Lower leg skin (tissue), 4 donors: ENCODE data around the gene SLAIN2. TPM values are rescaled to one million over a fixed set of nuclear protein-coding genes. Genes with fewer than 3 reads are reported as not detected.

ENCODE experiments used
- DNase-seq, 2 donors: peaks; one replicate each; pipeline ENCODE4 v3.0.0-alpha.2; 2019; ENCODE audit warnings: low spot score in 2 of 2
- H3K4me3 ChIP-seq: fragments of 200-600 bp; sonication (generic); 2 replicates; pipeline ENCODE4 v1.5.1; 2017; ENCODE audit warnings: mild to moderate bottlenecking, low read depth; ENCODE audit not compliant: poor library complexity, severe bottlenecking
- CTCF ChIP-seq, 3 donors: fragments of 450-650 bp; IDR thresholded peaks; one replicate each; pipeline ENCODE4 v1.5.1; 2016; ENCODE audit warnings: antibody characterized with exemption in 3 of 3, mild to moderate bottlenecking in 3 of 3, moderate library complexity in 2 of 3
- POLR2A ChIP-seq, 2 donors: fragments of 450-650 bp; IDR thresholded peaks; one replicate each; pipeline ENCODE4 v1.6.1; 2016 to 2017; ENCODE audit warnings: antibody characterized with exemption in 2 of 2, mild to moderate bottlenecking in 1 of 2, moderate library complexity in 1 of 2
- WGBS, 2 donors: methylation state at CpG; one replicate each; pipeline ENCODE4 v1.1.5; 2018; 5-methylcytosine and 5-hydroxymethylcytosine counted together
- intact Hi-C: fragments of 100-400 bp; cut with DNase I; formaldehyde crosslinking; loops from one replicate; pipeline ENCODE4 v1.15.0; 2023; ENCODE audit warnings: low total_unique reads
- total RNA-seq, 4 donors: library from RNA; depleted of rRNA; stranded (reverse); fragments of >200 nt; gene quantifications; one replicate each; pipeline ENCODE4 v1.1.0, GENCODE V29; 2016

SLAIN2 gene
- total RNA-seq, 4 donors from 2014 or later, result 75.4 to 201 (median 88.6) TPM

- intact Hi-C loops, result no loop called here
- TF ChIP-seq POLR2A (IDR thresholded peaks at IDR 0.05) (no peak), CTCF (IDR thresholded peaks at IDR 0.05) (no peak)
- no peak overlapping the region for H3K4me3 ChIP-seq
Measured at GRCh38 chr4:48329976-48330375, 11.4 kb upstream of the SLAIN2 start.

DNA sequence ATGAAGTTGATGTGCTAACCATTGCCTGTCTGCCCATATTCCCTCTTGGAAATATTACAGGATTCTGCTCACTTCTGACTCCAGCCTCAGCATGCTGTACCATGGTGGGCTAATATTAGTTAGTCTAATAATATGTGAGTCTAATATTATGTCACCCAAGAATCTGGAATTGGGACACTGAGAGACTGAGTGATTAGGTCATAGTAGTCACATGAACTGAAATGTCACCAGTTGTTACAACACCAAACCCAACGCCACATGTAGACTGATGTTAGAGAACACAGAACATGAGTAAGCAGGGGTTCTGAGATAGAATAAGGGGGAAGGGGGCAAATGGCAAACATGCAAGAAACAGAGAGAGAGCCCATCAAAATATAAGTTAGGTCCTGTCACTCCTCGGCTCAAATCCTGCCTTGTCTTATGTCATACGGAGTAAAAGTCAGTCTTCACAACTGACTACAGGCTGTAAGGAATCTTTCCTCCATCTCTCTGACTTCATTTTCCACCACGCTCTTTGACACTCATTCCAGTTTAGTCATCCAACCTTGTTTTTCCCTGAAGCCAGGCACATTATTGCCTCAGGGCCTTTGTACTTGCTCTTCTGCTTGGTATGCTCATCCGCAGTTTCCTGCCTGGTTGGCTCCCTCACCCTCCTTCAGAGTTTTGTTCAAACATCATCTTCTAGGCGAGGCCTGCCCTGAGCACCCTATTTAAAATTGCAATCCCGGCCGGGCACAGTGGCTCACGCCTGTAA lies 9.6 kb upstream of the SLAIN2 start:
- H3K4me3 ChIP-seq, result no peak overlapping the region
- WGBS, 2 donors, result 73 to 77% methylated on average over 9 of the region's 9 CpGs
- DNase-seq, result no peak
- no peak for TF ChIP-seq POLR2A (IDR thresholded peaks at IDR 0.05)
- no peak for TF ChIP-seq CTCF (IDR thresholded peaks at IDR 0.05)
- intact Hi-C loops, result no loop called here

More at GRCh38 chr4:48329976-48330375, 11.4 kb upstream of the SLAIN2 start:
- no peak for DNase-seq

DNA sequence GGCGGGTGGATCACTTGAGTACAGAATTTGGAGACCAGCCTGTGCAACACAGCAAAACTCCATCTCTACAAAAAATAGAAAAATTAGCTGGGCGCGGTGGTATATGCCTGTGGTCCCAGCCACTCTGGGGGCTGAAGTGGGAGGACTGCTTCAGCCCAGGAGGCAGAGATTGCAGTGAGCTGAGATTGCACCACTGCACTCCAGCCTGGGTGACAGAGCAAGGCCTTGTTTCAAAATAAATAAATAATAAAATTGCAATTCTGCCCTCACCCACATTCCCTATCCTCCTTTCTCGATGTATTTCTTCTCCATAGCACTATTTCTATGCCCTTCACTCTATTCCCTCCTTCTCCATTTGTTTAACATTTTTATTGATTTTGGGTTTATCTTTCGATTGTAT lies 8.7 kb upstream of the SLAIN2 start:
- WGBS, 2 donors, result 94 to 95% methylated on average over 5 of the region's 5 CpGs
- intact Hi-C loops, result no loop called here
- DNase-seq, result no peak
- H3K4me3 ChIP-seq, result no peak overlapping the region
- TF ChIP-seq POLR2A (IDR thresholded peaks at IDR 0.05) (no peak), CTCF (IDR thresholded peaks at IDR 0.05) (no peak)

GRCh38 chr4:48333587-48333986 lies 7.7 kb upstream of the SLAIN2 start:
- TF ChIP-seq POLR2A (IDR thresholded peaks at IDR 0.05) (no peak), CTCF (IDR thresholded peaks at IDR 0.05) (no peak)
- DNase-seq, result no peak
- H3K4me3 ChIP-seq, result no peak overlapping the region
- WGBS, 2 donors, result 49 to 51% methylated on average over 3 of the region's 3 CpGs
- intact Hi-C loops, result no loop called here

GRCh38 chr4:48334236-48334635 lies 7.1 kb upstream of the SLAIN2 start:
- WGBS, 2 donors, result 97 to 98% methylated on average over 4 of the region's 4 CpGs
- intact Hi-C loops, result no loop called here
- no peak for TF ChIP-seq CTCF (IDR thresholded peaks at IDR 0.05)
- no peak for TF ChIP-seq POLR2A (IDR thresholded peaks at IDR 0.05)
- H3K4me3 ChIP-seq, result no peak overlapping the region
- no peak for DNase-seq

GRCh38 chr4:48334900-48335384 lies 6.4 kb upstream of the SLAIN2 start:
- no peak for DNase-seq
- no peak overlapping the region for H3K4me3 ChIP-seq
- whole genome bisulfite sequencing, 2 donors, result 51 to 53% methylated on average over 5 of the region's 5 CpGs
- no peak for TF ChIP-seq CTCF (IDR thresholded peaks at IDR 0.05)
- TF ChIP-seq POLR2A (IDR thresholded peaks at IDR 0.05), result no peak
- intact Hi-C loops, result no loop called here
